Colonic mucosa (tissue), 4 donors: ENCODE data around the gene OR52B2. TPM values are rescaled to one million over a fixed set of nuclear protein-coding genes. Genes with fewer than 3 reads are reported as not detected.

Experiments
- DNase-seq: peaks from one replicate; pipeline ENCODE4 v3.0.0-alpha.2; 2020
- H3K27ac ChIP-seq: fragments of 200-600 bp; one replicate; pipeline ENCODE4 v1.8.0; 2021
- H3K27me3 ChIP-seq: fragments of 200-600 bp; one replicate; pipeline ENCODE4 v1.8.0; 2021
- H3K36me3 ChIP-seq: fragments of 200-600 bp; one replicate; pipeline ENCODE4 v1.8.0; 2021
- H3K4me1 ChIP-seq: fragments of 200-600 bp; one replicate; pipeline ENCODE4 v1.8.0; 2021; ENCODE audit warnings: mild to moderate bottlenecking
- H3K4me3 ChIP-seq: fragments of 200-600 bp; one replicate; pipeline ENCODE4 v1.8.0; 2021
- H3K9ac ChIP-seq, 2 donors: one replicate each; pipeline ENCODE4 v1.7.0; 2013; ENCODE audit warnings: control low read depth in 2 of 2, low read depth in 2 of 2, low read length in 2 of 2
- H3K9me3 ChIP-seq: fragments of 200-600 bp; one replicate; pipeline ENCODE4 v1.8.0; 2021
- CTCF ChIP-seq: fragments of 200-600 bp; IDR thresholded peaks from one replicate; pipeline ENCODE4 v1.8.0; 2022; ENCODE audit warnings: antibody characterized with exemption, mild to moderate bottlenecking
- intact Hi-C: fragments of 100-400 bp; cut with DNase I; formaldehyde crosslinking; loops from one replicate; pipeline ENCODE4 v1.14.1; 2022
- total RNA-seq, 2 donors: library from RNA; stranded (reverse); fragmentation: NEBNext Ultra II Directional in 1 of 2; extraction: Animal tissue kit (Norgen Biotek cat#: 25700) in 1 of 2; gene quantifications; one replicate each; pipeline ENCODE4 v1.2.1, GENCODE V29; 2021
- donor health status: healthy.
- donor health status: DM: no; HTN: no; CAD: no.
- donor health status: DM: no; HTN: no; CAD: no.

The OR52B2 gene
- total RNA-seq, 2 donors from 2014 or later = 0.25 TPM; not detected in 1

DNA sequence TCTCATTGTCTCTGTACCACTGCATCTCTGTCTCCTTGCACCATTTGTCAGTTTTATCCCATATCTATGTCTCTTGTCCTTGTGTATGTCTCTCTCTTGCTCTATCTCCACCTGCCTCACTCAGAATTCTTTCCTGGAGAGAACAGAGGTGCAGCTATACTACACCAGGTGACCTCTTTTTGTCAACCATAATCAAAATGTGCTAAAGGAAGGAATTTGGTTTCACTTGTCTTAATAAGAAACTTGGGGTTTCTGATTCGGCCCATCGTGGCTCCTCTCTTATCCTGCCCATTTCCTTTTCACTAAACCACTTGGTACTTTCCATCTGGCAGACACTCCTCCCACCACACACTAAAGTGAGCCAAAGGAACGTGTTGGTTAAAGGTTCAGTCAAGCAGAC lies 33.2 kb upstream of the OR52B2 start:
- no peak for DNase-seq

GRCh38 chr11:6202041-6202440 lies 31.9 kb upstream of the OR52B2 start:
- TF ChIP-seq CTCF = no peak
- no peaks in the 10 kb centered on the region for H3K4me1 ChIP-seq
- no peaks in the 10 kb centered on the region for H3K36me3 ChIP-seq
- no peak overlapping the region for H3K4me3 ChIP-seq
- no peaks in the 10 kb centered on the region for H3K27me3 ChIP-seq
- no peak for DNase-seq
- H3K9me3 ChIP-seq = no peaks in the 10 kb centered on the region
- H3K27ac ChIP-seq = no peak overlapping the region
- H3K9ac ChIP-seq = no peak overlapping the region
- intact Hi-C loops = no loop called here

More for the DNA sequence above, 33.2 kb upstream of the OR52B2 start:
- Histone ChIP-seq H3K36me3 (no peaks in the 10 kb centered on the region), H3K4me1 (no peaks in the 10 kb centered on the region), H3K4me3 (no peak overlapping the region), H3K27me3 (no peaks in the 10 kb centered on the region), H3K9me3 (no peaks in the 10 kb centered on the region), H3K27ac (no peak overlapping the region), H3K9ac (no peak overlapping the region)
- no peak for TF ChIP-seq CTCF
- intact Hi-C loops = no loop called here

GRCh38 chr11:6201481-6201880 lies 31.4 kb upstream of the OR52B2 start:
- no peak for TF ChIP-seq CTCF
- H3K27ac ChIP-seq = no peak overlapping the region
- no peak for DNase-seq
- no peaks in the 10 kb centered on the region for H3K4me1 ChIP-seq
- no peak overlapping the region for H3K9ac ChIP-seq
- H3K4me3 ChIP-seq = no peak overlapping the region
- no peaks in the 10 kb centered on the region for H3K9me3 ChIP-seq
- no peaks in the 10 kb centered on the region for H3K36me3 ChIP-seq
- intact Hi-C loops = no loop called here
- no peaks in the 10 kb centered on the region for H3K27me3 ChIP-seq

DNA sequence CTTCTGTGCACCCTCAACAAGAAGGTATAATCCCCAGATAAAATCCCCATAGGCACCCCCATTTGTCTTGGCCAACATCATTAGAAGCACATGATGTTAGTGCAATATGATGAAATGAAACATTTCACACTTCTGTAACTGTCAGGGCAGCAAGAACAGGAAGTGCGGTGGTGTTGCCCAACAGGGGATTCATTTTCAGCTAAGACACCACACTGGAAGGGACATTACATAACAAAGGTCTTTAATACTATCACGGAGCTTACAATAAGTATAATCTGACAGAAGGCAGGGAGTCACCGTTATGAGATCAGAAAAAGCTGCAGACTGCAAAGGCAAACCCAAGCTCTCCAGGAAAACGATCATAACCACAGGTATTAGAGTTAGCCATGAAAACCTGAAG lies 30.8 kb upstream of the OR52B2 start:
- Histone ChIP-seq H3K9ac (no peak overlapping the region), H3K27ac (no peak overlapping the region)

GRCh38 chr11:6199174-6199810 lies 29.2 kb upstream of the OR52B2 start, which contains the start of gene OR52W1:
OR52W1 (plus strand) TSS chr11:6199224; CDS start chr11:6199224, 0 bp downstream.
- DNase-seq = no peak
- H3K27ac ChIP-seq = no peak within 1 kb of the TSS
- no peaks in the 10 kb centered on the region for H3K4me1 ChIP-seq
- no peak within 1 kb of the TSS for H3K4me3 ChIP-seq
- H3K9ac ChIP-seq = no peak within 1 kb of the TSS
- no peaks in the 10 kb centered on the region for H3K36me3 ChIP-seq
- no peaks in the 10 kb centered on the region for H3K27me3 ChIP-seq
- no peak for TF ChIP-seq CTCF
- intact Hi-C loops = no loop called here
- no peaks in the 10 kb centered on the region for H3K9me3 ChIP-seq

More for the DNA sequence above, 30.8 kb upstream of the OR52B2 start:
- H3K36me3 ChIP-seq = no peaks in the 10 kb centered on the region
- H3K4me3 ChIP-seq = no peak overlapping the region
- no peak for DNase-seq
- intact Hi-C loops = no loop called here
- H3K27me3 ChIP-seq = no peaks in the 10 kb centered on the region
- no peaks in the 10 kb centered on the region for H3K9me3 ChIP-seq
- H3K4me1 ChIP-seq = no peaks in the 10 kb centered on the region
- no peak for TF ChIP-seq CTCF
